T-helper 22 cell (primary cell): ENCODE data around the gene MPHOSPH9.
A peak's percentile ranks its signal among the peaks of the same experiment; 100 is the strongest.

Source experiments
- DNase-seq: peaks from one replicate; pipeline ENCODE4 v3.0.0-alpha.2; 2020; ENCODE audit warnings: low read depth

MPHOSPH9 gene

GRCh38 chr12:123127182-123127495 is 105.8 kb downstream of the MPHOSPH9 start:
- DNase-seq: no peak

DNA sequence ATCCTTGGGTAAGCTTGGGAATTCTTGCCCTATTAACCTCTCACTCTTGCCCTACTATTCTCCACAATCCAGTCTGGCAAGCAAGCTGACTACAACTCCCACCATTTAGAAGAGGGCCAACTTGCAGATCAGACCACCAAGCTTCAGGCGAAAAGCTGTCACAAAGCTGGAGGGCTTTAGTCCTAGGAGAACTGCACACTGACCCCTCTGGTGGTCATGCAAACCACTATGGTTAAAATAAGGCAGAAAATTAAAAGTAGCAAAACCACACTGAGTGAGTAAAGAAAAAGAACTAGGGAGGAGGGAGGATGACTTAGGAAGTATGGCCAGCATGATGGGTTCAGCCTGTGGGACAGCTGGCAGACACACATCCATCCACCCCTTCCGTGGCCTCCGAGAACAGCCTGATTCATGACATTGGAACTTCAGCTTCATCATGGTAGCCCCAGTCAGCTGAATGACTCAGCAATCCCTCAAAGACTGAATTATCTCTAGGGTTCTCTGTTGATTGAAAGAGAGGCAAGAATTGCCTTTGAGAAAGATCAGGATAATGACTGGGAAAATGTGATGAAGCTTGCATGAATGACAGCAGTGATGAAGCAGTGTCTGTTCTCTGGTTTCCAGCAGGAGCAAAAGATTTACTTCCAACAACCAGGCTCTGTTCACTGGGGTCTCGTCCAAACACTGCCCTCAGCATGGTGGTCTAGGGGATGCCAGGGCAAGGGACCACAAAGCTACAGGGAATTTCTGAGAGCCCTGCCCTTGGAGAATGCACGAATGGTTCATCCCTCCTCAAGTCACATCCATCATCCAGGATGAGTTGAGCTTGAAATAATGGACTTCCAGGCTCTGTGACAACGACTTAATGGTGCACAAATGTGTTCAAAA is 106.4 kb downstream of the MPHOSPH9 start:
- DNase-seq: no peak

DNA sequence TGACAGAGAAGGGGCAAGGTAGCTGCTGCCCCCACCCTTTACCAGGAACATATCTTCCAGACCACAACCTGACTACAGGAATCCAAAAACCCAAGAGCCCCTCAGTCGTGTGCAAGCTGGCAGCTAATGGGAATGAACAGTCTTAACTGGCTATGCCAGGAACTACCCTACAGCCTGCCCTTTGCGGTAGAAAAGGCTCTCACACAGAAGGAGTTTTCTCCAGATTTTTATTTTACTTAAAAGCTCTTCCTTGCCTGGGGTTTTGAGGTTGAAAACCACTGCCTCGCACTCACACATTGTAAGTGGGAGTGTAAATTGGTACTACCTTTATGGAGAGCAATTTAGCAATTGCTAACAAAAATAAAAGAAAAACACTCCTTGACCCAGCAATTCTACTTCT is 110.3 kb downstream of the MPHOSPH9 start:
- DNase-seq: no peak

- no peak for DNase-seq
Observed at GRCh38 chr12:123121670-123122069, 111.3 kb downstream of the MPHOSPH9 start.

- no peak for DNase-seq
Observed at GRCh38 chr12:123120452-123121166, 112.3 kb downstream of the MPHOSPH9 start.

GRCh38 chr12:123119808-123120207 is 113.1 kb downstream of the MPHOSPH9 start:
- peak; percentile 2 for DNase-seq

- no peak for DNase-seq
Observed at GRCh38 chr12:123118497-123118896, 114.4 kb downstream of the MPHOSPH9 start.

GRCh38 chr12:123115409-123116121 is 117.4 kb downstream of the MPHOSPH9 start:
- DNase-seq: no peak

GRCh38 chr12:123114304-123115083 is 118.4 kb downstream of the MPHOSPH9 start:
- DNase-seq: no peak

DNA sequence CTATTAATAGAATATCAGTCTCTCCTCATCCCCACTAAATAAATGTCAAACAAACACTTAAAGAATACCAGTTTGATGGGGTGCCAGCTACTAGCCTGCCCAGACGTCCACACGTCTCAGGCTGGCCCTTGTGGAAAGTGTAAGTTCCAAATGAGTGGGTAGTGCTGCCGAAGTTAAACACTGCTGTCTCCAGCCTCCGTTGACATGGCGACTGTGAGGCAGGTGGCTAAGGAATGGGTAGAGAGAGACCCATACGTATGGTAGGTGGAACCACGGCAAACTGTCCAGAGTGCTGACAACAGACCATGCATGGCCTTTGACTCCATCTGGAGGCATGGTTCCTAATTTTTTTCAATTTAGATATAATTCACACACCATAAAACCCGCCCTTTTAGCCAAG is 119.9 kb downstream of the MPHOSPH9 start:
- DNase-seq: no peak

GRCh38 chr12:123111498-123112165 is 121.3 kb downstream of the MPHOSPH9 start:
- DNase-seq: no peak

DNA sequence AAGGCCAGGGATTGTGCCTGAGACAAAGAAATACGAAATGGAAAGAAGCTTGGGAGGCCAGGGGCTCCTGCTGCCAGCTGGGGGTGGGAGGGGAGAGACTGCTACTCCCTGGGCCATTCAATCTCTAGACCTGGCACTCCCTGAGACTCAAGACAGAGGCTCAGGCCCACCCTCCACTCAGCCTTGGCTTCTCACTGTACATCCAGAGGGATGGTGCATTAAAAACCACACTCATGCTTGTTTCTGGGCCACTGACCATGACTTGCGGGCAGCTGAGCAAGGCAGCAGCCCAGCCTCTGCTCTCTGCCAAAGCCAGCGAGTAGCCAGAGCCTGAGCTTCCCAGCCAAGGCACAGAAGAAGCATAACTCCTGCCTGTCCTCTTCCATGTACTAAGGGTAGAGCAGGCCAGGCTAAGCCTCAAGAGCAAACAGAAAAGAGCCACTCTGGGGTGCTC is 123.6 kb downstream of the MPHOSPH9 start:
- DNase-seq: no peak

- no peak for DNase-seq
Observed at GRCh38 chr12:123108682-123109066, 124.3 kb downstream of the MPHOSPH9 start.

DNA sequence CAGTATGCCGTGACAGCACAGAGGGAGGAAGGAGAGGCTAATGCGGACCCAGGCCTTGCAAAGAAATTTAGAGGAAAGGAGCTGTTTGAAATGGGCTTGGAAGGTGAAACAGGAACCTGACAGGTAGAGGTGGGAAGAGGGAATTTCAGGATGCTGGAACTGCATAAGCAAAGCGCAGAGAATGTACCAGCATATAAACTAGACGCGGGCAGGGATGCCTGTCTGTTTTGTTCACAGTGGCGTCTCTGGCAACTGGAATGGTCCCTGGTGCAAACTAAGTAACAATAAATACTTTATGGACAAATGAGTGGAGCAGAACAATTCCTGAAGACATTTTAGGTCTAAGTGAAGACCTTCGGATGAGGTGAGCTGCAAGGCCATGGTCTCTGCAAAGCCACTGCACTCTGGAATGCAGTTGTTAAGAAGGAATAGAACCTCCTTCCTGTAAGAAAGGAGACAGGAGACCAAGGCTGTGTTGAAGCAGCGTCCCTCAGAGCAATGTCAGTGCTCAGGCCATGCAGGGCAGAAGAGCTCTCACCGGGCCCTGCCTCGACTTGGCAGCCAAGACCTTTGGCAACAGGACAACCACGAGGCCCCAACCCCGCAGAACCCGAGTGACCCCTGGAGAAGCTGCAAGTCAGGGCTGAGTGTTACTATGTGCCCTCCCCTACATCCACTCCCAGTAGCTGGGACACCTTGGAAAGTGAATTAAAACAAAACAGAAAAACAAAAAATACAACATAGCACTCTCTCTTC is 124.8 kb downstream of the MPHOSPH9 start:
- no peak for DNase-seq

DNA sequence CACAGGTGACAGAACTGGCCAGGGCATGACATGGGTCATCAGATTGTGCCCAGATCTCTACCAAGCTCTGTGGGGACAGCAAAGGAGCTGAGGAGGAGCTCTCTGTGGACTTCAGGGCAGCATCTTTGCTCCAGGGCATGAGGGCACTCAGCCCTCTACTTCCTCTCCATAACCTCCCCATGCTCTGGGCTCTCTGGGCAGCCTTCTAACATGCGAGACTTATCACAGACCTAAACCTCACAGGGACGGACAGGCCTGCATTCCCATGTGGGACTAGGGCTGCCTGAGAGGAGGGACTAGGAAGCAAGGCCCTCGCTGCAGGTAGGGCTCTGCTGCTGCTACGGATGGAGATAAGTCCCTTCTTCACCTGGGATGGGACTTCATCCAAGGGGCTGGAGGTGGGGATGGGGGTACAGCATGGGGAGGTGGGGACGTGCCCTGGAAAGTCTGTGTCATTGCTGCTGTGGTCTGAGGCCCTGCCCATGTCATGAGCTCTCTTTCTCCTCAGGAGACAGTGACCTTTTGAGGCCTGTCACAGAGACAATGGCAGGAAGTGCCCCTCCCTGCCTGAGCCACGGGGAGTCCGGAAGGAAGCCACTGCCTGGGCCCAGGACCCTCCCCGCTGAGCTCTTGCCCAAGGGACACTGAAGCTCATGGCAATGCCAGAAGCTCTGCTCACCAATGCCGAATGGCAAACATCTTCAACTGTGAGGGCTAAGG is 126.1 kb downstream of the MPHOSPH9 start:
- peak; percentile 8 for DNase-seq

DNA sequence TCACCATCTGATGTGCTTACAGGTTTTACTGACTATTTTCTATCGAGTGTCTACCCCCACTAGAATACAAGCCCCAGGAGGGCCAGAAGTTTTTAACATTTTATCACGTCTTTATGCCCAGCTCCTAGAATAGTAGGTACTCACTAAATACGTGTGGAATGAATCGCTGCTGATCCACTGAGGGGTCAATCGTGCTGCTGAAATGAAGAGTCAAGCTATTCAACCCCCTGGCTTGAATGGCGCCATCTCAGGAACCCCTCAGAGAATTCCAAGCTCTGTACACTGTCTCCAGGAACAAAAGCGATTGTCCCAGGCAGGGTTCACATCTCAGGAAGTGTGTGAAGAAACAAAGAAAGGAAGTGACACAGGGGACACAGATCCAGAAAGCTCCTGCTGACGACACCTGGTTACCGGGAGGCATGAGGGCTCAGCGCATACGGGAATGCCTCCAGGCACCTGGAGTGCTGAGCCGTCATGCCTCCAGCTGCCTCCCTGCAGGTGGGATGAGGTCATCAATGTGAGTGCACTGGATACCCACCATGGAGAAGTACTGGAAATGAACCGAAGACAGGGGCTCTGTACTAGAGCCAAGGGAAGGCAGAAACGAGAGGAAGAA is 127.6 kb downstream of the MPHOSPH9 start:
- DNase-seq: no peak

GRCh38 chr12:123104809-123105208 is 128.1 kb downstream of the MPHOSPH9 start:
- no peak for DNase-seq
